ENCODE measurements around the gene TRIM4.
"Not testable (repeated sequence)": the region's sequence is repeated elsewhere in the genome, so short reads cannot be mapped to it uniquely, and the experiment has no call there.

The TRIM4 gene, protein sequence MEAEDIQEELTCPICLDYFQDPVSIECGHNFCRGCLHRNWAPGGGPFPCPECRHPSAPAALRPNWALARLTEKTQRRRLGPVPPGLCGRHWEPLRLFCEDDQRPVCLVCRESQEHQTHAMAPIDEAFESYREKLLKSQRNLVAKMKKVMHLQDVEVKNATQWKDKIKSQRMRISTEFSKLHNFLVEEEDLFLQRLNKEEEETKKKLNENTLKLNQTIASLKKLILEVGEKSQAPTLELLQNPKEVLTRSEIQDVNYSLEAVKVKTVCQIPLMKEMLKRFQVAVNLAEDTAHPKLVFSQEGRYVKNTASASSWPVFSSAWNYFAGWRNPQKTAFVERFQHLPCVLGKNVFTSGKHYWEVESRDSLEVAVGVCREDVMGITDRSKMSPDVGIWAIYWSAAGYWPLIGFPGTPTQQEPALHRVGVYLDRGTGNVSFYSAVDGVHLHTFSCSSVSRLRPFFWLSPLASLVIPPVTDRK

GRCh38 chr7:99918959-99919813 is at the start of gene TRIM4:
Gene TRIM4 (minus strand): TSS chr7:99919530. CDS start chr7:99919401, 129 bp downstream.
- H3K4me3 ChIP-seq (ENCODE audit: low read depth, low read length) = peak within 1 kb of the TSS; percentile 87
- H3K27me3 ChIP-seq (ENCODE audit: insufficient read depth, low read length) = no peaks in the 10 kb centered on the region
- H3K4me1 ChIP-seq (ENCODE audit: control insufficient read depth, insufficient read depth, low read length, unreplicated experiment) = peaks cover 6% of the 10 kb centered on the region
- peak within 1 kb of the TSS; percentile 92 for H2AFZ ChIP-seq (ENCODE audit: low read length, unreplicated experiment)
- peaks cover 16% of the 10 kb centered on the region for H3K36me3 ChIP-seq (ENCODE audit: insufficient read depth, low read length)
- H3K79me2 ChIP-seq (ENCODE audit: control insufficient read depth, insufficient read depth, low read length, unreplicated experiment) = peaks cover 50% of the 10 kb centered on the region
- H3K27ac ChIP-seq (ENCODE audit: low read depth, low read length) = peak within 1 kb of the TSS; percentile 74

- peaks cover 58% of the 10 kb centered on the region for H3K27me3 ChIP-seq (ENCODE audit: insufficient read depth, low read length)
- no peak overlapping the region for H3K4me3 ChIP-seq (ENCODE audit: low read depth, low read length)
- H2AFZ ChIP-seq (ENCODE audit: low read length, unreplicated experiment) = no peak overlapping the region
These were observed 39.4 kb upstream of the TRIM4 start for GRCh38 chr7:99958564-99959227.

GRCh38 chr7:99955247-99955646 is 35.9 kb upstream of the TRIM4 start:
- H2AFZ ChIP-seq (ENCODE audit: low read length, unreplicated experiment) = no peak overlapping the region
- H3K27ac ChIP-seq (ENCODE audit: low read depth, low read length) = no peak overlapping the region
- H3K4me3 ChIP-seq (ENCODE audit: low read depth, low read length) = no peak overlapping the region
- H3K27me3 ChIP-seq (ENCODE audit: insufficient read depth, low read length) = peaks cover 33% of the 10 kb centered on the region
- no peaks in the 10 kb centered on the region for H3K79me2 ChIP-seq (ENCODE audit: control insufficient read depth, insufficient read depth, low read length, unreplicated experiment)
- no peaks in the 10 kb centered on the region for H3K4me1 ChIP-seq (ENCODE audit: control insufficient read depth, insufficient read depth, low read length, unreplicated experiment)
- no peaks in the 10 kb centered on the region for H3K36me3 ChIP-seq (ENCODE audit: insufficient read depth, low read length)

More at GRCh38 chr7:99958564-99959227, 39.4 kb upstream of the TRIM4 start:
- Histone ChIP-seq H3K36me3 (ENCODE audit: insufficient read depth, low read length) (no peaks in the 10 kb centered on the region), H3K27ac (ENCODE audit: low read depth, low read length) (no peak overlapping the region), H3K4me1 (ENCODE audit: control insufficient read depth, insufficient read depth, low read length, unreplicated experiment) (no peaks in the 10 kb centered on the region), H3K79me2 (ENCODE audit: control insufficient read depth, insufficient read depth, low read length, unreplicated experiment) (no peaks in the 10 kb centered on the region)

DNA sequence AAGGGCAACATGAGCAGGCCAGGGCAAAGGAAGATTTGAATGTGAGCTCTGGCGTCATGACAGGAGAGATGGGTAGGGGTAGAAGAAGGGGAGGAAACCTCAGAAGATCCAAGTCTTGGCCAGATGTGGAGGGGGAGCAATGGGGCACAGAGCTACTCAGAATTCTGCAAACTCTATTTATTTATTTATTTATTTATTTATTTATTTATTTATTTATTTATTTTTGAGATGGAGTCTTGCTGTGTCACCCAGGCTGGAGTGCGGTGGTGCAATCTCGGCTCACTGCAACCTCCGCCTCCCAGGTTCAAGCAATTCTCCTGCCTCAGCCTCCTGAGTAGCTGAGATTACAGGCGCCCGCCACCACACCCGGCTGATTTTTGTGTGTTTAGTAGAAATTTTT is 35.3 kb upstream of the TRIM4 start:
- not testable (repeated sequence) for H3K27ac ChIP-seq (ENCODE audit: low read depth, low read length); H2AFZ ChIP-seq (ENCODE audit: low read length, unreplicated experiment); H3K4me1 ChIP-seq (ENCODE audit: control insufficient read depth, insufficient read depth, low read length, unreplicated experiment); H3K4me3 ChIP-seq (ENCODE audit: low read depth, low read length); H3K79me2 ChIP-seq (ENCODE audit: control insufficient read depth, insufficient read depth, low read length, unreplicated experiment); H3K36me3 ChIP-seq (ENCODE audit: insufficient read depth, low read length)
- H3K27me3 ChIP-seq (ENCODE audit: insufficient read depth, low read length) = peaks cover 27% of the 10 kb centered on the region

GRCh38 chr7:99953649-99954048 is 34.3 kb upstream of the TRIM4 start:
- Histone ChIP-seq H3K4me1 (ENCODE audit: control insufficient read depth, insufficient read depth, low read length, unreplicated experiment) (no peaks in the 10 kb centered on the region), H3K27ac (ENCODE audit: low read depth, low read length) (no peak overlapping the region), H3K36me3 (ENCODE audit: insufficient read depth, low read length) (no peaks in the 10 kb centered on the region), H3K4me3 (ENCODE audit: low read depth, low read length) (no peak overlapping the region), H3K27me3 (ENCODE audit: insufficient read depth, low read length) (peaks cover 22% of the 10 kb centered on the region), H3K79me2 (ENCODE audit: control insufficient read depth, insufficient read depth, low read length, unreplicated experiment) (no peaks in the 10 kb centered on the region), H2AFZ (ENCODE audit: low read length, unreplicated experiment) (no peak overlapping the region)

DNA sequence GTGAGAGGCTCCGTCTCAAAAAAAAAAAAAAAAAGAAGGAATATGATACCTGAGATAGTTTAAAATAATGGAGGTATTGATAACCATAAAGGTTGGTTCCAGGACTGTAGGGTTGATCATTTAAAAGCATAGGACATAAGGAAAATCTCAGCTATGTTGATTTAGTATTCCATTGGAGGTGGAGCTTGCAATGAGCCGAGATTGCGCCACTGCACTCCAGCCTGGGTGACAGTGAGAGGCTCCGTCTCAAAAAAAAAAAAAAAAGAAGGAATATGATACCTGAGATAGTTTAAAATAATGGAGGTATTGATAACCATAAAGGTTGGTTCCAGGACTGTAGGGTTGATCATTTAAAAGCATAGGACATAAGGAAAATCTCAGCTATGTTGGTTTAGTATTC is 33.3 kb upstream of the TRIM4 start:
- not testable (repeated sequence) for H3K27ac ChIP-seq (ENCODE audit: low read depth, low read length); H3K36me3 ChIP-seq (ENCODE audit: insufficient read depth, low read length); H2AFZ ChIP-seq (ENCODE audit: low read length, unreplicated experiment); H3K79me2 ChIP-seq (ENCODE audit: control insufficient read depth, insufficient read depth, low read length, unreplicated experiment); H3K4me3 ChIP-seq (ENCODE audit: low read depth, low read length); H3K4me1 ChIP-seq (ENCODE audit: control insufficient read depth, insufficient read depth, low read length, unreplicated experiment)
- H3K27me3 ChIP-seq (ENCODE audit: insufficient read depth, low read length) = peaks cover 20% of the 10 kb centered on the region

DNA sequence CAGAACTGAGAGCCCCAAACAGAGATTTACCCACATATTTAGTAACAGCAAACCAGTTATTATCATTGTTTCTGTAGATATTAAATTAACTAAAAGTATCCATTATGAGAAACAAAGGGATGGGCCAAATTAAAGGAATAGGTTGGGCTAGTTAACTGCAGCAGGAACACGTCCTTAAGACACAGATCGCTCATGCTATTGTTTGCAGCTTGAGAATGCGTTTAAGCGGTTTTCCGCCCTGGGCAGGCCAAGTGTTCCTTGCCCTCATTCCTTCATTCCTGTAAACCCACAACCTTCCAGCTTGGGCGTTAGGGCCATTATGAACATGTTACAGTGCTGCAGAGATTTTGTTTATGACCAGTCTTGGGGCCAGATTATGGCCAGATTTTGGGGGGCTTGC is 31.5 kb upstream of the TRIM4 start:
- not testable (repeated sequence) for H3K4me3 ChIP-seq (ENCODE audit: low read depth, low read length); H3K4me1 ChIP-seq (ENCODE audit: control insufficient read depth, insufficient read depth, low read length, unreplicated experiment); H3K36me3 ChIP-seq (ENCODE audit: insufficient read depth, low read length); H3K27ac ChIP-seq (ENCODE audit: low read depth, low read length); H2AFZ ChIP-seq (ENCODE audit: low read length, unreplicated experiment); H3K79me2 ChIP-seq (ENCODE audit: control insufficient read depth, insufficient read depth, low read length, unreplicated experiment)
- H3K27me3 ChIP-seq (ENCODE audit: insufficient read depth, low read length) = peaks cover 19% of the 10 kb centered on the region

- Histone ChIP-seq H3K4me3 (ENCODE audit: low read depth, low read length) (no peak overlapping the region), H3K79me2 (ENCODE audit: control insufficient read depth, insufficient read depth, low read length, unreplicated experiment) (no peaks in the 10 kb centered on the region), H3K27me3 (ENCODE audit: insufficient read depth, low read length) (peaks cover 17% of the 10 kb centered on the region), H3K4me1 (ENCODE audit: control insufficient read depth, insufficient read depth, low read length, unreplicated experiment) (no peaks in the 10 kb centered on the region), H3K36me3 (ENCODE audit: insufficient read depth, low read length) (no peaks in the 10 kb centered on the region), H2AFZ (ENCODE audit: low read length, unreplicated experiment) (no peak overlapping the region), H3K27ac (ENCODE audit: low read depth, low read length) (no peak overlapping the region)
These were observed 30.4 kb upstream of the TRIM4 start for GRCh38 chr7:99949645-99950228.

GRCh38 chr7:99947608-99948007 is 28.3 kb upstream of the TRIM4 start:
- peaks cover 38% of the 10 kb centered on the region for H3K27me3 ChIP-seq (ENCODE audit: insufficient read depth, low read length)
- H3K4me1 ChIP-seq (ENCODE audit: control insufficient read depth, insufficient read depth, low read length, unreplicated experiment) = no peaks in the 10 kb centered on the region
- no peak overlapping the region for H2AFZ ChIP-seq (ENCODE audit: low read length, unreplicated experiment)
- H3K79me2 ChIP-seq (ENCODE audit: control insufficient read depth, insufficient read depth, low read length, unreplicated experiment) = no peaks in the 10 kb centered on the region
- H3K36me3 ChIP-seq (ENCODE audit: insufficient read depth, low read length) = no peaks in the 10 kb centered on the region
- no peak overlapping the region for H3K4me3 ChIP-seq (ENCODE audit: low read depth, low read length)
- H3K27ac ChIP-seq (ENCODE audit: low read depth, low read length) = no peak overlapping the region

DNA sequence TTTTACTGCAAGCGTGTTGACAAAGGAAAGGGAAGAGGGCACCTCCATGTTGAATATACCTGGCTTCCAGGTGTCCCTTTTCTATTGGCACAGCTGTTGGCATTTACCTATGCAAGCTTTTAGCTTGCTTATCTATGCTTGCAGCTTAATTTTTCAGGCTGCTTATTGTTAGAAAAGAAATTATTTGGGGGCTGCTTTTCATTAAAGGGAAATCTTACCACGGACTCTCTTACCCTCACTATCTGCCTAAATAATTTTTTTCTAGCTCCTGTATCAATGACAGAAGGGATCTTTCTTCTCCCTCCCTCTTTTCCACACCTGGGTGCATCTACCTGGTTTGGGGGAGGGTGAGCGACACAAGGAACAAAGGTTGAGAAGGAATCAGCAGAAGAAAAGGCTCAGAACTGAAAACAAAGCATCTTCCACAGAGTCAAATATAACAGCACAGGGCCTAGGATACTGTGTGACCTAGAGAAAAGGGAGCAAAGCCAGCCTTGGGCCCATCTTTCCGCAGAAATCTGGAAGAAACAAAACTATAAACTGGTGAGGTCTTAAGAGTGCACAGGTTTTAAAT is 25.3 kb upstream of the TRIM4 start:
- Histone ChIP-seq H2AFZ (ENCODE audit: low read length, unreplicated experiment) (no peak overlapping the region), H3K79me2 (ENCODE audit: control insufficient read depth, insufficient read depth, low read length, unreplicated experiment) (no peaks in the 10 kb centered on the region), H3K36me3 (ENCODE audit: insufficient read depth, low read length) (no peaks in the 10 kb centered on the region), H3K4me1 (ENCODE audit: control insufficient read depth, insufficient read depth, low read length, unreplicated experiment) (no peaks in the 10 kb centered on the region), H3K27me3 (ENCODE audit: insufficient read depth, low read length) (peaks cover 61% of the 10 kb centered on the region), H3K4me3 (ENCODE audit: low read depth, low read length) (no peak overlapping the region), H3K27ac (ENCODE audit: low read depth, low read length) (no peak overlapping the region)
